Liver (tissue), 9 donors: ENCODE data around the gene FANCI. TPM values are rescaled to one million over a fixed set of nuclear protein-coding genes. Genes with fewer than 3 reads are reported as not detected.

Experiments used
- DNase-seq: peaks from one replicate; pipeline ENCODE4 v3.0.0-alpha.2; 2017; ENCODE audit warnings: low spot score
- H3K27ac ChIP-seq, 2 donors: one replicate each; pipeline ENCODE4 v1.7.0; 2013; ENCODE audit warnings: inconsistent platforms in 2 of 2, low read length in 2 of 2, control low read depth in 1 of 2, low read depth in 1 of 2, mild to moderate bottlenecking in 1 of 2
- H3K27me3 ChIP-seq, 4 donors: one replicate each; pipeline versions ENCODE4 v1.6.1 to v1.7.0; 2013; ENCODE audit warnings: low read length in 3 of 4, inconsistent platforms in 1 of 4, mild to moderate bottlenecking in 1 of 4, moderate library complexity in 1 of 4; ENCODE audit not compliant: control insufficient read depth in 4 of 4, insufficient read depth in 4 of 4
- H3K36me3 ChIP-seq, 4 donors: one replicate each; pipeline versions ENCODE4 v1.6.1 to v1.7.0; 2013; ENCODE audit warnings: low read length in 3 of 4, mild to moderate bottlenecking in 3 of 4, low read depth in 1 of 4, moderate library complexity in 1 of 4; ENCODE audit not compliant: control insufficient read depth in 4 of 4, insufficient read depth in 3 of 4
- H3K4me1 ChIP-seq, 4 donors: one replicate each; pipeline versions ENCODE4 v1.6.1 to v1.7.0; 2013; ENCODE audit warnings: low read length in 3 of 4, mild to moderate bottlenecking in 3 of 4, moderate library complexity in 1 of 4; ENCODE audit not compliant: control insufficient read depth in 4 of 4, insufficient read depth in 4 of 4
- H3K4me3 ChIP-seq, 3 donors: one replicate each; pipeline versions ENCODE4 v1.6.1 to v1.7.0; 2013; ENCODE audit warnings: low read length in 3 of 3, control low read depth in 1 of 3, low read depth in 1 of 3, mild to moderate bottlenecking in 1 of 3
- H3K9ac ChIP-seq, 2 donors: one replicate each; pipeline ENCODE4 v1.7.0; 2013; ENCODE audit warnings: low read length in 2 of 2, mild to moderate bottlenecking in 2 of 2, moderate library complexity in 2 of 2, control low read depth in 1 of 2, low read depth in 1 of 2
- H3K9me3 ChIP-seq, 4 donors: one replicate each; pipeline versions ENCODE4 v1.6.1 to v1.7.0; 2013; ENCODE audit warnings: low read length in 3 of 4; ENCODE audit not compliant: control insufficient read depth in 4 of 4
- ATF3 ChIP-seq: IDR thresholded peaks from 2 replicates; pipeline ENCODE4 v1.6.1; 2016; ENCODE audit warnings: antibody characterized with exemption
- CTCF ChIP-seq: fragments of 150-350 bp; IDR thresholded peaks from 2 replicates; pipeline ENCODE4 v1.5.1; 2017; ENCODE audit warnings: improper control_type of control experiment, low read depth, low read length; ENCODE audit not compliant: missing input control
- EGR1 ChIP-seq, 2 donors: IDR thresholded peaks; 2 replicates each; pipeline ENCODE4 v1.6.1; 2016 to 2018; ENCODE audit warnings: antibody characterized with exemption in 2 of 2, low read depth in 2 of 2
- FOXA1 ChIP-seq: IDR thresholded peaks from 2 replicates; pipeline ENCODE4 v1.6.1; 2016; ENCODE audit warnings: antibody characterized with exemption
- FOXA2 ChIP-seq: IDR thresholded peaks from 2 replicates; pipeline ENCODE4 v1.6.1; 2016; ENCODE audit warnings: antibody characterized with exemption
- GABPA ChIP-seq, 2 donors: IDR thresholded peaks in 1 of 2; conservative IDR thresholded peaks in 1 of 2; 2 replicates each; pipeline ENCODE4 v1.6.1; 2016; ENCODE audit warnings: antibody characterized with exemption in 2 of 2, mild to moderate bottlenecking in 1 of 2, moderate library complexity in 1 of 2
- HNF4A ChIP-seq, 2 donors: conservative IDR thresholded peaks; 2 replicates each; pipeline ENCODE4 v1.6.1; 2016; ENCODE audit warnings: antibody characterized with exemption in 2 of 2, mild to moderate bottlenecking in 2 of 2
- HNF4G ChIP-seq: IDR thresholded peaks from 2 replicates; pipeline ENCODE4 v1.6.1; 2016; ENCODE audit warnings: antibody characterized with exemption
- JUND ChIP-seq, 2 donors: IDR thresholded peaks; 2 replicates each; pipeline ENCODE4 v1.6.1; 2016; ENCODE audit warnings: antibody characterized with exemption in 2 of 2
- MAX ChIP-seq: IDR thresholded peaks from 2 replicates; pipeline ENCODE4 v1.6.1; 2016; ENCODE audit warnings: antibody characterized with exemption
- NR2F2 ChIP-seq: IDR thresholded peaks from 2 replicates; pipeline ENCODE4 v1.6.1; 2016; ENCODE audit warnings: antibody characterized with exemption
- RAD21 ChIP-seq, 2 donors: IDR thresholded peaks; 2 replicates each; pipeline ENCODE4 v1.6.1; 2016; ENCODE audit warnings: antibody characterized with exemption in 2 of 2, mild to moderate bottlenecking in 2 of 2
- REST ChIP-seq: IDR thresholded peaks from 2 replicates; pipeline ENCODE4 v1.6.1; 2016; ENCODE audit warnings: antibody characterized with exemption, mild to moderate bottlenecking
- RXRA ChIP-seq, 2 donors: IDR thresholded peaks; 2 replicates each; pipeline ENCODE4 v1.6.1; 2017 to 2018; ENCODE audit warnings: antibody characterized with exemption in 2 of 2, mild to moderate bottlenecking in 1 of 2
- SP1 ChIP-seq: IDR thresholded peaks from 2 replicates; pipeline ENCODE4 v1.6.1; 2018; ENCODE audit warnings: antibody characterized with exemption, mild to moderate bottlenecking
- TAF1 ChIP-seq: conservative IDR thresholded peaks from 2 replicates; pipeline ENCODE4 v1.6.1; 2016; ENCODE audit warnings: antibody characterized with exemption, mild to moderate bottlenecking
- YY1 ChIP-seq: IDR thresholded peaks from 2 replicates; pipeline ENCODE4 v1.6.1; 2016; ENCODE audit warnings: antibody characterized with exemption, mild to moderate bottlenecking
- ZBTB33 ChIP-seq: IDR thresholded peaks from 2 replicates; pipeline ENCODE4 v1.6.1; 2016; ENCODE audit warnings: antibody characterized with exemption
- WGBS: extraction: QIAGEN DNeasy Blood & Tissue Kit; methylation state at CpG from one replicate; pipeline ENCODE4 v1.1.7; 2013; 5-methylcytosine and 5-hydroxymethylcytosine counted together
- polyA plus RNA-seq, 2 donors: library from polyadenylated mRNA; stranded (reverse) in 1 of 2; unstranded in 1 of 2; fragments of 200-250 nt in 1 of 2; fragments of >200 nt in 1 of 2; fragmentation: Nextera tagmentation in 1 of 2; extraction: Ambion mirVana in 1 of 2; gene quantifications; one replicate each; pipeline versions ENCODE4 v1.2.1 to v1.2.3, GENCODE V29; 2013 to 2015
- total RNA-seq, 2 donors: library from RNA; depleted of rRNA; stranded (reverse); fragments of >200 nt; gene quantifications; one replicate each; pipeline ENCODE4 v1.2.3, GENCODE V29; 2014
- donor health status: healthy.
- donor health status: healthy.
- donor health status: healthy.
- donor health status: healthy.
- donor health status: healthy.

FANCI gene
- total and polyA plus RNA-seq, 4 donors, result 1.7 to 41.9 (median 2.3) TPM

GRCh38 chr15:89217686-89218376 is 25.9 kb upstream of the FANCI start:
- Histone ChIP-seq H3K9ac (no peak overlapping the region), H3K27ac (no peak overlapping the region), H3K4me3 (no peak overlapping the region), H3K36me3 (no peaks in the 10 kb centered on the region), H3K4me1 (no peaks in the 10 kb centered on the region), H3K9me3 (no peaks in the 10 kb centered on the region), H3K27me3 (no peaks in the 10 kb centered on the region)
- no peak for TF ChIP-seq TAF1
- TF ChIP-seq FOXA2, result no peak
- no peak for TF ChIP-seq ATF3
- no peak for TF ChIP-seq HNF4G
- TF ChIP-seq SP1, result no peak
- no peak for TF ChIP-seq MAX
- TF ChIP-seq CTCF, result no peak
- no peak for TF ChIP-seq ZBTB33
- no peak for TF ChIP-seq YY1
- TF ChIP-seq RAD21 (IDR thresholded peaks at IDR 0.05), result no peak
- TF ChIP-seq EGR1 (IDR thresholded peaks at IDR 0.05; ENCODE audit: low read depth in 2 of 2), result no peak
- no peak for TF ChIP-seq NR2F2
- no peak for TF ChIP-seq JUND (IDR thresholded peaks at IDR 0.05)
- no peak for TF ChIP-seq GABPA (IDR thresholded peaks at IDR 0.05 in 1 of 2, conservative IDR thresholded peaks at IDR 0.05 in 1 of 2)
- TF ChIP-seq RXRA (IDR thresholded peaks at IDR 0.05), result no peak
- TF ChIP-seq FOXA1, result no peak
- no peak for TF ChIP-seq HNF4A (conservative IDR thresholded peaks at IDR 0.05)
- no peak for TF ChIP-seq REST
- no peak for DNase-seq
- WGBS, result 84% methylated on average over 6 of the region's 6 CpGs
